ENCODE data around the gene SLX9.

DNA sequence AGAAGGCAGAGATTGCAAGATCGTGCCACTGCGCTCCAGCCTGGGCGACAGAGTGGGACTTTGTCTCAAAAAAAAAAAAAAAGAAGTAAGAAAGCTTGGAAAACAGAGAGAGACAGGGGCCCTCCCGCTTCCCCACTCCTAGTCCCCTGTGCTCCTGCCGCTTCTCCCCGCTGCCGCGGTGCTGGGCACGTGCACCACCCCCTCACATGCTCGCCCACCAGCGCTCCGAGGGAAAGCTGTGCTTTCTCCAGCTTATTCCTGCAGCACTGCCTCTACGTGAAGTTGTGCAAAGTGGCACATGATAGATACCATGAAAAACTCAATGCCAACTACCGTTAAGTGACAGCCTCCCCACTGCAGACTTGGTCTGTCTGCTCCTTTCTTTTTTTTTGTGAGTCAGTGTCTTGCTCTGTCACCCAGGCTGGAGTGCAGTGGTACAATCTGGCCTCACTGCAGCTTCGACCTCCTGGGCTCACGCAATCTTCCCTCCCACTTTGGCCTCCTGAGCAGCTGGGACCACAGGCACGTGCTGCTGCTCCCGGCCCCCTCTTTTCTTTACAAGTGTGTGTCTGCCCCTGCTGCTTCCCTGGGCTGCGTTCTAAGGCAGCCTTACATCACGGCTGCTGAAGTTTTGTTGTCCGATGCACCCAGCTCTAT is 15.4 kb downstream of the SLX9 start:
- TF ChIP-seq CTCF (IDR thresholded peaks at IDR 0.05), result no peak
- no peak for TF ChIP-seq POLR2A (IDR thresholded peaks at IDR 0.05)
- TF ChIP-seq POLR2AphosphoS5 (IDR thresholded peaks at IDR 0.05), result no peak

All from breast epithelium (tissue), 3 donors.